ENCODE data around the gene KEAP1. TPM values are rescaled to one million over a fixed set of nuclear protein-coding genes. Genes with fewer than 3 reads are reported as not detected.
"Not testable (repeated sequence)": the region's sequence is repeated elsewhere in the genome, so short reads cannot be mapped to it uniquely, and the experiment has no call there.

Gene KEAP1
- total RNA-seq, 2 donors from 2014 or later, result 65.2 to 70.7 TPM

DNA sequence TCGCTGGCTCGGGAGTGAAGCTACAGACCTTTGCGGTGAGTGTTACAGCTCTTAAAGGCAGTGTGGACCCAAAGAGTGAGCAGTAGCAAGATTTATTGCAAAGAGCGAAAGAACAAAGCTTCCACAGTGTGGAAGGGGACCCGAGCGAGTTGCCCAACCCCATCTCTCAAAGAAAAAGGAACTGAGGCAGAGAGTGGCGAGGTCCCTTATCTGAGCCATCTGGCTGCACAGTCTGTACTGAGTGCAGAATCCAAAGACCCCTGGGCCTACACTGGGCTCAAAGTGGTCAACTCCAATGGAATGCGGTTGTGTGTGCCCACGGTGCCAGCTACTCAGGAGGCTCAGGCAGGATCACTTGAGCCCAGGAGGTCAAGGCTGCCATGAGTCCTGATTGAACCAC lies 35.9 kb upstream of the KEAP1 start:
- not testable (repeated sequence) for H3K27ac Mint-ChIP-seq; H3K4me3 Mint-ChIP-seq; H3K36me3 Mint-ChIP-seq (ENCODE audit: insufficient read depth in 2 of 2); H3K9me3 Mint-ChIP-seq; H3K4me1 Mint-ChIP-seq (ENCODE audit: low read depth); ATAC-seq (replicated peaks in 1 of 2); DNase-seq
- peaks cover 30% of the 10 kb centered on the region for H3K27me3 Mint-ChIP-seq (ENCODE audit: low read depth)

DNA sequence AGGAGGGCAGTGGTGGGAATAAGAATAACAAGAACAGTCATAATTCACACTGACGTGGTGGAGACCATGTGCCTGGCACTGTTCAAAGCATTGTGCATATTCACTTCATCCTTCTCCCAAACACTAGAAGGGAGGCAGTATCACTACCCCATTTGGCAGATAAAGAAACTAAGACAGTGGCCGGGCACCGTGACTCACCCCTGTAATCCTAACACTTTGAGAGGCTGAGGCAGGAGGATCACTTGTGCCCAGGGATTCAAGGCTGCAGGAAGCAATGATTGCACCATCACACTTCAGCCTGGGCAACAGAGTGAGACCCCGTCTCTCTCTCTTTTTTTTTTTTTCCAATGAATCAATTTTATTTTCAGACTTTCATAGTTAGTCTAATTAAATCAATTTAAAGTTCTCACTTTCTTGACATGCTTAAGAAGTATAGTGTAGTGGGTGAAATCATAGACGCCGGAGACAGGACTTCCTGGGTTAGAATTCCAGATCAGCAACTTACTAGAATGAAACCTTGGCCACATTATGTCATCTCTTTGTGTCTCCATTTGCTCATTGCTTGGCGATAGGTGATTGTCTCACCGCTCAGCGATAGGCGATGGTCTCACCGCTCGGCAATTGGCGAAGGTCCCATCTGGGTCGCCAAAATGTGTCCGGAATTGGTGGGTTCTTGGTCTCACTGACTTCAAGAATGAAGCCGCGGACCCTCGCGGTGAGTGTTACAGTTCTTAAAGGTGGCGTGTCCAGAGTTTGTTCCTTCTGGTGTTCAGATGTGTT lies 35.2 kb upstream of the KEAP1 start:
- Mint-ChIP-seq H3K4me1 (ENCODE audit: low read depth) (peaks cover 5% of the 10 kb centered on the region), H3K27me3 (ENCODE audit: low read depth) (peaks cover 30% of the 10 kb centered on the region), H3K4me3 (no peak overlapping the region), H3K9me3 (no peaks in the 10 kb centered on the region), H3K27ac (no peak overlapping the region), H3K36me3 (ENCODE audit: insufficient read depth in 2 of 2) (no peaks in the 10 kb centered on the region)
- DNase-seq (no peak), ATAC-seq (replicated peaks in 1 of 2) (no peak)

DNA sequence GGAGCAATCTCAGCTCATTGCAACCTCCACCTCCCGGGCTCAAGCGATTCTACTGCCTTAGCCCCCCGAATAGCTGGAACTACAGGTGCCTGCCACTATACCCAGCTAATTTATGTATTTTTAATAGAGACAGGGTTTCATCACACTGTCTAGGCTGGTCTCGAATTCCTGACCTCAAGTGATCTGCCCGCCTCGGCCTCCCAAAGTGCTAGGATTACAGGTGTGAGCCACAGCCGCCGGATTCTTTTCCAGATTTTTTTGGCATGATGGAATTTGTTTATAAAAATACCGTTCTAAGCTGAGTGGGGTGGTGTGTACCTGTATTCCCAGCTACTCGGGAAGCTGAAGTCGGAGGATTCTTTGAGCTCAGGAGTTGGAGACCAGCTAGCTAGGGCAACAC lies 34.5 kb upstream of the KEAP1 start:
- Mint-ChIP-seq H3K36me3 (ENCODE audit: insufficient read depth in 2 of 2) (no peaks in the 10 kb centered on the region), H3K4me3 (no peak overlapping the region), H3K27ac (no peak overlapping the region), H3K9me3 (no peaks in the 10 kb centered on the region), H3K27me3 (ENCODE audit: low read depth) (peaks cover 30% of the 10 kb centered on the region), H3K4me1 (ENCODE audit: low read depth) (peaks cover 5% of the 10 kb centered on the region)
- ATAC-seq (replicated peaks in 1 of 2) (no peak), DNase-seq (no peak)

DNA sequence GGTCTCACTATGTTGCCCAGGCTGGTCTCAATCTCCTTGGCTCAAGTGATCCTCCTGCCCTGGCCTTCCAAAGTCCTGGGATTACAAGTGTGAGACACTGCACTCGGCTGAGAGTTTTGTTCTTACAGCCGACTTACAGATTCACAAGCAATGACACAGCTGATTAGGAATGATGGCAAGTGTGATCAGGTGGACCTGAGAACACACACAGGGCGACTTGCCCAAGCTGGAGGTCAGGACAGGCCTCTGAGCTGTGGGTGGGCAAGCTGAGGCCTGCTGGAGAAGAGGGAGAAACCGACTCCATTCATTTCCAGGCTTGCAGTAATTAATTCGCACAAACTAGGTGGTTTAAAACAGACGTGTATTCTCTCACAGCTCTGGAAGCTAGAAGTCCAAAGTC lies 32.5 kb upstream of the KEAP1 start:
- no peak for ATAC-seq (replicated peaks in 1 of 2)
- Mint-ChIP-seq H3K27ac (no peak overlapping the region), H3K9me3 (no peaks in the 10 kb centered on the region), H3K36me3 (ENCODE audit: insufficient read depth in 2 of 2) (no peaks in the 10 kb centered on the region), H3K27me3 (ENCODE audit: low read depth) (peaks cover 28% of the 10 kb centered on the region), H3K4me3 (no peak overlapping the region), H3K4me1 (ENCODE audit: low read depth) (peaks cover 8% of the 10 kb centered on the region)
- DNase-seq, result no peak

DNA sequence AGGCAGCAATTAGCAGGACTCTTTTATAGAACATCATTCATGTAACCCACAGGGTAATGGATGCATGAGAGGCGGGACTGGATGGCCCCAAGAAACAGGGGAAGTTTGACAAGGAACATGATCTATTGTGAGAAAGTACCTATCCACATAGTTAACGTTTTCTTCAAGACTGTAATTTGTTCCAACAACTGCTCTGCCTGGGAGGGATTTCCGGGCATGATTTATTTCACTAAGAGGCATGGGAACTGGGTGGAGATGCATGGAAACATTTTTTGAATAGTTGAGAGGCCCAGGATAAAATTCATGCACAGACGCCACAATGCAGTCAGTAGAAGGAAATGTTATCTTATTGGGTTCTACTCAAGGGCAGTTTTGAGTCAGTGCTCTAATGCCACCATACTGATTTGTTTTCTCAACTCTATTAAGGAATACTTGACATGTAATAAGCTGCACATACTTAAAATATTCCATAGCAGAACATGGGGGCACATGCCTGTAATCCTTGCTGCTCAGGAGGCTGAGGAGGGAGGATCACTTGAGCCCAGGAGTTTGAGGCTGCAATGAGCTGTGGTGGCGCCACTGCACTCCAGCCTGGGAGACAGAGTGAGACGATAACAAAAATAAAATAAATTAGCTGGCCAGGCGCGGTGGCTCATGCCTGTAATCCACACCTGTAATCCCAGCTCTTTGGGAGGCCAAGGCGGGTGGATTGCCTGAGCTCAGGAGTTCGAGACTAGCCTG lies 30.7 kb upstream of the KEAP1 start:
- Mint-ChIP-seq H3K27me3 (ENCODE audit: low read depth) (peaks cover 14% of the 10 kb centered on the region), H3K27ac (no peak overlapping the region), H3K36me3 (ENCODE audit: insufficient read depth in 2 of 2) (no peaks in the 10 kb centered on the region), H3K9me3 (no peaks in the 10 kb centered on the region), H3K4me3 (no peak overlapping the region), H3K4me1 (ENCODE audit: low read depth) (peaks cover 6% of the 10 kb centered on the region)
- DNase-seq, result no peak
- ATAC-seq (replicated peaks in 1 of 2), result no peak

DNA sequence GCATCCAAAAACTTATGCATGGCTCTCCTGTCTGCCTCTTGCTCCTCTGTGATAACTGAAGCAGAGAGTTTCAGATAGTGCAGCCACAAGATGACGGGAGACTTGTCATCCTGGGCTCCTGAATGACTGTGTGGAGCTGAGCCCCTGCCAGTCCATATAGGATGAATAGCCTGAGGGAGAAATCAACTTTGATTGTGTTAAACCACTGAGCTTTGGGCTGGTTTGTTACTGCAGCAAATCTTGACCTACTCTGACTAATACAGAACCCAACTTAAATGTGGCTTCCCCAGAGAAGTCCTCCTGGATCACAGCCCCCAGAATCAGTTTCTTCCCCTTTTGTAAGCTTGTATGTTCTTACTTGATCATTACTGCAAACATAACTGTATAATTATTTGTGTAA lies 29.3 kb upstream of the KEAP1 start:
- Mint-ChIP-seq H3K4me1 (ENCODE audit: low read depth) (peaks cover 4% of the 10 kb centered on the region), H3K36me3 (ENCODE audit: insufficient read depth in 2 of 2) (no peaks in the 10 kb centered on the region), H3K9me3 (no peaks in the 10 kb centered on the region), H3K4me3 (no peak overlapping the region), H3K27ac (no peak overlapping the region), H3K27me3 (ENCODE audit: low read depth) (peaks cover 5% of the 10 kb centered on the region)
- no peak for ATAC-seq (replicated peaks in 1 of 2)
- DNase-seq, result no peak

DNA sequence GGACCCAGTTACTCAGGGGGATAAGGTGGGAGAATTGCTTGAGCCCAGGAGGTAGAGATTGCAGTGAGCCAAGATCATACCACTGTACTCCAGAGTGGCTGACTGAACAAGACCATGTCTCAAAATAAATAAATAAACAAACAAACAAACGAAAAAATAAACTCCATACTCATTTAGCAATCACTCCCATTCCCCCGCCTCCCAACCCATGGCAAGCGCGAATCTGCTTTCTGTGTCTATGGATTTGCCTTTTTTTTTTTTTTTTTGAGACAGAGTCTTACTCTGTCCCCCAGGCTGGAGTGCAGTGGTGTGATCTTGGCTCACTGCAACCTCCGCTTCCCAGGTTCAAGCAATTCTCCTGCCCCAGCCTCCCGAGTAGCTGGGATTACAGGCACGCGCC lies 23.7 kb upstream of the KEAP1 start:
- not testable (repeated sequence) for H3K9me3 Mint-ChIP-seq; H3K27me3 Mint-ChIP-seq (ENCODE audit: low read depth); ATAC-seq (replicated peaks in 1 of 2); H3K4me1 Mint-ChIP-seq (ENCODE audit: low read depth); H3K4me3 Mint-ChIP-seq; DNase-seq; H3K27ac Mint-ChIP-seq; H3K36me3 Mint-ChIP-seq (ENCODE audit: insufficient read depth in 2 of 2)

DNA sequence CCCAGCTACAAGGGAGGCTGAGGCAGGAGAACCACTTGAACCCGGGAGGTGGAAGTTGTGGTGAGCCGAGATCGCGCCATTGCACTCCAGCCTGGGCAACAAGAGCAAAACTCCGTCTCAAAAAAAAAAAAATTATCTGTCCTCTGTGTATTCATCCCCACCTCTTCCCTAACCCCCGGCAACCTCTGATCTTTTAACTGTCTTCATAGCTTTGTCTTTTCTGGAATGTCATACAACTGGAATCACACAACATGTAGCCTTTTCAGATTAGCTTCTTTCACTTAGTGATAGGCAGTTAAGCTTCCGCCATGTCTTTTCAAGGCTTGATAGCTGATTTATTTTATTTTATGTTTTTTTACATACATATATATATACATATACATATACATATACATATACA lies 22.5 kb upstream of the KEAP1 start:
- Mint-ChIP-seq H3K27me3 (ENCODE audit: low read depth) (no peaks in the 10 kb centered on the region), H3K4me3 (no peak overlapping the region), H3K4me1 (ENCODE audit: low read depth) (no peaks in the 10 kb centered on the region), H3K36me3 (ENCODE audit: insufficient read depth in 2 of 2) (no peaks in the 10 kb centered on the region), H3K27ac (no peak overlapping the region), H3K9me3 (no peaks in the 10 kb centered on the region)
- DNase-seq (no peak), ATAC-seq (replicated peaks in 1 of 2) (no peak)

DNA sequence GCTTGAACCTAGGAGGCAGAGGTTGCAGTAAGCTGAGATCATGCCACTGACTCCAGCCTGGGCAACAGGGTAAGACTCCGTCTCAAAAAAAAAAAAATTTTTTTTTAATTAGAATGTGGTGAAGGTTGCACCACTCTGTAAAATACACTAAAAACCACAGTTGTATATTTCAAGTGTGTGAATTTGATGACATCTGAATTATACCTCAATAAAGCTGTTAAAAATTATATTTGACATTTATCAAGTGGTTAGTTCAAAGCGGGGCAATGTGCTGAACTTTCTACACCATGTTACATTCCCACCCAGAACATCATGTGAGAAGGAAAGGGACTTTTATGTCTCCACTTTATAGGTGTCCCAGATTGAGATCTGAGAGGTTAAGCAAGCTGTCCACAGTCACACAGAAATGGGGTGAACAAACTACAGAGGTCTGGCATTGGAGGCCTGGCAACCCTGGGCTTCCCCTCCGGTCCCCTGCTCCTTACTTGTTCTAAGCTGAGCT lies 20.0 kb upstream of the KEAP1 start:
- H3K27me3 Mint-ChIP-seq (ENCODE audit: low read depth), result peaks cover 20% of the 10 kb centered on the region
- H3K4me1 Mint-ChIP-seq (ENCODE audit: low read depth), result peaks cover 11% of the 10 kb centered on the region
- H3K9me3 Mint-ChIP-seq, result no peaks in the 10 kb centered on the region
- no peaks in the 10 kb centered on the region for H3K36me3 Mint-ChIP-seq (ENCODE audit: insufficient read depth in 2 of 2)
- H3K4me3 Mint-ChIP-seq, result no peak overlapping the region
- H3K27ac Mint-ChIP-seq, result no peak overlapping the region
- DNase-seq (no peak), ATAC-seq (replicated peaks in 1 of 2) (no peak)

DNA sequence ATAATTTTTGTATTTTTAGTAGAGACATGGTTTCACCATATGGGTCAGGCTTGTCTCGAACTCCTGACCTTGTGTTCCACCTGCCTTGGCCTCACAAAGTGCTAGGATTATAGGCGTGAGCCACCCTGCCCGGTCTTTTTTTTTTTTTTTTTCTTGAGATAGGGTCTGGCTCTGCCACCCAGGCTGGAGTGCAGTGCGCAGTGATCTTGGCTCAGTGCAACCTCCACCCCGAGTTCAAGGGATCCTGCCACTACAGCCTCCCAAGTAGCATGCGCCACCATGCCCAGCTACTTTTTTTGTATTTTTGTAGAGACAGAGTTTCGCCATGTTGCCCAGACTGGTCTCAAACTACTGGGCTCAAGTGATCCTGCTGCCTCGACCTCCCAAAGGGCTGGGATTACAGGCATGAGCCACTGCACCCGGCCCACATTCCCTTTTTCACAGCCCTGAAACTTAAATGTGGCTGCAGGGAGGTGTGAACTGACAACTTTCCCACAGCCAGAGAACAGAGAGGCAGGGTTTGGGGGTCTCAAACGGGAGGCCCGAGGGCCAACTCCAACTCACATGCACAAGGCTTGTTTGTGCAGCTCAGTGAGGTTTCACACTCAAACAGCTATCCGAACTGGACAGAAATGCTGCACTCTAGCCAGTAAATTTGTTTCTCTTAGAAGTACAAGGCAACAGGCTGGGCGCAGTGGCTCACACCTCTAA lies 18.5 kb upstream of the KEAP1 start:
- H3K9me3 Mint-ChIP-seq, result no peaks in the 10 kb centered on the region

DNA sequence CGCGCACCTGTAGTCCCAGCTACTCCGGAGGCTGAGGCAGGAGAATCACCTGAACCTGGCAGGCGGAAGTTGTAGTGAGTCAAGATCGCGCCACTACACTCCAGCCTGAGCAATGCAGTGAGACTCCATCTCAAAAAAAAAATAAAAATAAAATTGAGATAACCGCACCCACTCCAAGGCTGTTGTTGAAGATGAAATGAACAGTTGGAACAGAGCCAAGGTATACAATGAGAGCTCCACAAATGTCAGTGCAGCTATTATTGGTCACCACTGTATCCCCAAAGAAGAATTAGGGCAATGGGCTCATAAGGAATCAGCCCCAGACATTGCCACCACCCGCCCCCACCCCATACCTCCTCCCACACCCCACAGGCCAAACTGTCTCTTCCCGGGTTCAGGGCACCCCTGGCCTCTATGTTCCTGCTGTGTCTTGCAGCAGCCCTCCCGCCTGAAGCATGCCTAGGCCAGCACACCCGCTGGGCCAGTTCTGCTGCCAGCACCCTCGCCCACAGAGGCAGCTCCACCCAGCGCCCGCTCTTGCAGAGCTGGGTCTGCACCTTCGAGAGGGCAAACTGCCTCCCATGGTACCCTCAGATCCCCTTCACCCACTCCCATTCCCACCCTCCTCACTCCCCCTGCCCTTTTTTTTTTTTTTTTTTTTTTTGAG lies 17.6 kb upstream of the KEAP1 start:
- Mint-ChIP-seq H3K27me3 (ENCODE audit: low read depth) (peaks cover 38% of the 10 kb centered on the region), H3K27ac (no peak overlapping the region), H3K4me3 (no peak overlapping the region)

More for the DNA sequence above, 18.5 kb upstream of the KEAP1 start:
- Mint-ChIP-seq H3K27ac (no peak overlapping the region), H3K4me1 (ENCODE audit: low read depth) (peaks cover 19% of the 10 kb centered on the region), H3K27me3 (ENCODE audit: low read depth) (peaks cover 30% of the 10 kb centered on the region), H3K36me3 (ENCODE audit: insufficient read depth in 2 of 2) (no peaks in the 10 kb centered on the region), H3K4me3 (no peak overlapping the region)
- DNase-seq (no peak), ATAC-seq (replicated peaks in 1 of 2) (no peak)

DNA sequence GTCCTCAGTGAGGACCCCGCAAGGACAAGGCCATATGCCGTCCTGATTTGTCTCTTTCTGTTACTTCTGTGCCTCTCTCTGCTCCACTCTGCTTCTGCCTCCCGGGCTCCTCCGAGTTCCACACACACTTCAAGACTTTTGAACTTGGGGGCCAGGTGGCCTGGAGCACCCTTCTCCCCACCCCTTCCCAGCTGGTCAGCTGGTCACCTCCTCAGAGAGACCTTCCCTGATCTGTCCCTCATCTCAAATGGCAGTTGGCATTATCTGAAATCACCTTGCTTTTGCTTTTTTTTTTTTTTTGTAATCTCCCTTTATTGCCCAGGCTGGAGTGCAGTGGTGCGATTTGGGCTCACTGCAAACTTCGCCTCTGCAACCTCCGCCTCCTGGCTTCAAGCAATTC lies 16.3 kb upstream of the KEAP1 start:
- H3K27ac Mint-ChIP-seq, result no peak overlapping the region
- H3K27me3 Mint-ChIP-seq (ENCODE audit: low read depth), result peaks cover 42% of the 10 kb centered on the region
- no peak for DNase-seq
- no peak for ATAC-seq (replicated peaks in 1 of 2)
- peaks cover 21% of the 10 kb centered on the region for H3K4me1 Mint-ChIP-seq (ENCODE audit: low read depth)
- no peaks in the 10 kb centered on the region for H3K9me3 Mint-ChIP-seq
- no peaks in the 10 kb centered on the region for H3K36me3 Mint-ChIP-seq (ENCODE audit: insufficient read depth in 2 of 2)
- H3K4me3 Mint-ChIP-seq, result peak overlapping the region; percentile 76 to 82

More for the DNA sequence above, 17.6 kb upstream of the KEAP1 start:
- H3K9me3 Mint-ChIP-seq, result no peaks in the 10 kb centered on the region
- H3K4me1 Mint-ChIP-seq (ENCODE audit: low read depth), result peaks cover 21% of the 10 kb centered on the region
- no peak for ATAC-seq (replicated peaks in 1 of 2)
- no peak for DNase-seq
- H3K36me3 Mint-ChIP-seq (ENCODE audit: insufficient read depth in 2 of 2), result no peaks in the 10 kb centered on the region

All from activated T-cell treated with anti-CD3 and anti-CD28 coated beads, Interleukin-2, amount 50 U/mL, for 72 hours (primary cell).